HCT116 (cell line): ENCODE results near the gene HOGA1. TPM values are rescaled to one million over a fixed set of nuclear protein-coding genes. Genes with fewer than 3 reads are reported as not detected.

Experiments
- ATAC-seq: fragments of 200-7000 bp; cut with Tn5 transposase; 2 replicates; pipeline ENCODE4 v1.9.1; 2020; ENCODE audit warnings: mild to moderate bottlenecking, moderate library complexity
- BruUV-seq: library from RNA; stranded (reverse); fragments of 400-500 nt; replicated peaks from 2 replicates; lab custom pipeline; 2021; lab: Mats Ljungman, UMichigan
- CTCF ChIA-PET: fragments of 300-600 bp; sonication (Branson Sonifier 250); formaldehyde crosslinking; loops from one replicate; lab custom pipeline; 2021; ENCODE audit warnings: antibody characterized with exemption; lab: Charles Lee
- POLR2A ChIA-PET: fragments of 300-600, 350-600 bp; sonication (Branson Sonifier 250); formaldehyde crosslinking; loops from one replicate; lab custom pipeline; 2021; ENCODE audit warnings: antibody characterized with exemption; lab: Charles Lee
- RAD21 ChIA-PET, 2 experiments: fragments of 300-600 bp; sonication (Branson Sonifier 250); formaldehyde crosslinking; loops; one replicate each; lab custom pipeline; 2023; ENCODE audit warnings: low total read pairs in 2 of 2; ENCODE audit not compliant: uncharacterized antibody in 2 of 2, unreplicated experiment in 2 of 2, low non-redundant PET in 1 of 2; lab: Charles Lee
- DNase-seq: peaks from one replicate; pipeline ENCODE4 v3.0.0-alpha.2; 2010; ENCODE audit warnings: low read depth, low spot score
- H2AFZ ChIP-seq: fragments of 200-600 bp; shearing (Covaris generic), sonication (generic); 2 replicates; pipeline ENCODE4 v1.6.1; 2017; ENCODE audit warnings: low read depth, mixed run types, mixed read lengths, antibody characterized with exemption, low read length; ENCODE audit not compliant: poor library complexity, severe bottlenecking
- H3K27ac ChIP-seq: 2 replicates; pipeline ENCODE4 v1.5.1; 2012; ENCODE audit warnings: low read depth, low read length
- H3K27me3 ChIP-seq: fragments of 200-600 bp; sonication (generic); 2 replicates; pipeline ENCODE4 v1.6.1; 2016; ENCODE audit warnings: mixed run types, low read length, mixed read lengths; ENCODE audit not compliant: insufficient read depth
- H3K36me3 ChIP-seq, 2 experiments: fragments of 200-500 bp in 1 of 2; fragments of 200-600 bp in 1 of 2; sonication (Bioruptor generic) in 1 of 2; sonication (generic) in 1 of 2; 2 replicates each; pipeline versions ENCODE4 v1.5.1 to v1.6.1; 2014 to 2016; ENCODE audit warnings: low read length in 2 of 2, inconsistent platforms in 1 of 2, mixed read lengths in 1 of 2, mixed run types in 1 of 2; ENCODE audit not compliant: insufficient read depth in 2 of 2, control insufficient read depth in 1 of 2
- H3K4me1 ChIP-seq, 2 experiments: fragments of 200-600 bp in 1 of 2; sonication (generic) in 1 of 2; 2 replicates each; pipeline versions ENCODE4 v1.5.1 to v1.6.1; 2012 to 2017; ENCODE audit warnings: low read length in 2 of 2, inconsistent platforms in 1 of 2, mild to moderate bottlenecking in 1 of 2, mixed read lengths in 1 of 2, mixed run types in 1 of 2, moderate library complexity in 1 of 2; ENCODE audit not compliant: insufficient read depth in 2 of 2, control insufficient read depth in 1 of 2
- H3K4me2 ChIP-seq: fragments of 200-600 bp; sonication (generic); 2 replicates; pipeline ENCODE4 v1.6.1; 2017; ENCODE audit warnings: mixed run types, low read length, mixed read lengths
- H3K4me3 ChIP-seq, 2 experiments: fragments of 200-600 bp in 1 of 2; sonication (generic) in 1 of 2; replicated peaks in 1 of 2; 2 replicates each; pipeline ENCODE4 v1.5.1; 2011 to 2016; ENCODE audit warnings: low read length in 2 of 2, control low read depth in 1 of 2, low read depth in 1 of 2, mild to moderate bottlenecking in 1 of 2, mixed read lengths in 1 of 2, mixed run types in 1 of 2
- H3K79me2 ChIP-seq: fragments of 200-600 bp; sonication (generic); 2 replicates; pipeline ENCODE4 v1.6.1; 2017; ENCODE audit warnings: mild to moderate bottlenecking, mixed run types, low read length, moderate library complexity, mixed read lengths; ENCODE audit not compliant: insufficient read depth
- H3K9ac ChIP-seq: fragments of 200-600 bp; sonication (generic); 2 replicates; pipeline ENCODE4 v1.6.1; 2016; ENCODE audit warnings: low read length, mixed read lengths
- H3K9me2 ChIP-seq: fragments of 200-600 bp; sonication (generic), shearing (Covaris generic); 2 replicates; pipeline ENCODE4 v1.6.1; 2017; ENCODE audit warnings: mixed run types, mild to moderate bottlenecking, moderate library complexity; ENCODE audit not compliant: insufficient read depth
- H3K9me3 ChIP-seq, 2 experiments: fragments of 200-500 bp in 1 of 2; fragments of 200-600 bp in 1 of 2; sonication (Bioruptor generic) in 1 of 2; sonication (generic) in 1 of 2; 2 replicates each; pipeline ENCODE4 v1.6.1; 2014 to 2017; ENCODE audit warnings: low read length in 2 of 2, mixed read lengths in 2 of 2, inconsistent platforms in 1 of 2, low read depth in 1 of 2, mild to moderate bottlenecking in 1 of 2, mixed run types in 1 of 2, moderate library complexity in 1 of 2; ENCODE audit not compliant: control insufficient read depth in 1 of 2, insufficient read depth in 1 of 2
- H4K20me1 ChIP-seq: fragments of 200-600 bp; sonication (generic), shearing (Covaris generic); 2 replicates; pipeline ENCODE4 v1.6.1; 2017; ENCODE audit warnings: mixed run types, mild to moderate bottlenecking, moderate library complexity; ENCODE audit not compliant: insufficient read depth
- CBX3 ChIP-seq: IDR thresholded peaks from 2 replicates; pipeline ENCODE4 v1.6.1; 2012; ENCODE audit warnings: low read depth
- CEBPB ChIP-seq: IDR thresholded peaks from 2 replicates; pipeline ENCODE4 v1.6.1; 2012; ENCODE audit warnings: low read depth
- POLR2A ChIP-seq: IDR thresholded peaks from 2 replicates; pipeline ENCODE4 v1.7.0; 2011; ENCODE audit warnings: borderline replicate concordance; ENCODE audit not compliant: insufficient read depth, insufficient read length; ENCODE audit errors: extremely low read depth
- RAD21 ChIP-seq: IDR thresholded peaks from 2 replicates; pipeline ENCODE4 v1.6.1; 2012; ENCODE audit warnings: low read depth, mild to moderate bottlenecking
- SIN3A ChIP-seq: IDR thresholded peaks from 2 replicates; pipeline ENCODE4 v1.6.1; 2012; ENCODE audit warnings: low read depth
- SRF ChIP-seq: IDR thresholded peaks from 2 replicates; pipeline ENCODE4 v1.6.1; 2012; ENCODE audit warnings: low read depth
- YY1 ChIP-seq: IDR thresholded peaks from 2 replicates; pipeline ENCODE4 v1.6.1; 2011; ENCODE audit warnings: low read length, low read depth, moderate library complexity, mild to moderate bottlenecking; ENCODE audit not compliant: insufficient replicate concordance; ENCODE audit errors: extremely low read depth
- intact Hi-C: fragments of 100-400 bp; cut with micrococcal nuclease; formaldehyde crosslinking; loops from 2 replicates; pipeline ENCODE4 v1.10.0; 2022
- total RNA-seq: library from RNA; stranded (reverse); gene quantifications from one replicate; pipeline ENCODE4 v1.2.1, GENCODE V29; 2021; ENCODE audit not compliant: unreplicated experiment
- TF ChIP-seq, protein P1 (sequence below), 3 experiments: fragments of 200-600 bp in 1 of 3; sonication (generic) in 1 of 3; IDR thresholded peaks in 2 of 3; conservative IDR thresholded peaks in 1 of 3; 2 replicates each; pipeline ENCODE4 v1.5.1; 2012 to 2017; ENCODE audit warnings: low read depth in 2 of 3, low read length in 2 of 3, antibody characterized with exemption in 1 of 3, borderline replicate concordance in 1 of 3, control low read depth in 1 of 3, mild to moderate bottlenecking in 1 of 3, mixed read lengths in 1 of 3, mixed run types in 1 of 3, moderate library complexity in 1 of 3; ENCODE audit not compliant: insufficient read depth in 1 of 3
- TF ChIP-seq, protein P2 (sequence below): IDR thresholded peaks from 2 replicates; pipeline ENCODE4 v1.6.1; 2012; ENCODE audit warnings: low read depth
- TF ChIP-seq, protein P3 (sequence below): IDR thresholded peaks from 2 replicates; pipeline ENCODE4 v1.6.1; 2012

The HOGA1 gene
- total RNA-seq, 1 experiment from 2014 or later = 1.6 TPM

DNA sequence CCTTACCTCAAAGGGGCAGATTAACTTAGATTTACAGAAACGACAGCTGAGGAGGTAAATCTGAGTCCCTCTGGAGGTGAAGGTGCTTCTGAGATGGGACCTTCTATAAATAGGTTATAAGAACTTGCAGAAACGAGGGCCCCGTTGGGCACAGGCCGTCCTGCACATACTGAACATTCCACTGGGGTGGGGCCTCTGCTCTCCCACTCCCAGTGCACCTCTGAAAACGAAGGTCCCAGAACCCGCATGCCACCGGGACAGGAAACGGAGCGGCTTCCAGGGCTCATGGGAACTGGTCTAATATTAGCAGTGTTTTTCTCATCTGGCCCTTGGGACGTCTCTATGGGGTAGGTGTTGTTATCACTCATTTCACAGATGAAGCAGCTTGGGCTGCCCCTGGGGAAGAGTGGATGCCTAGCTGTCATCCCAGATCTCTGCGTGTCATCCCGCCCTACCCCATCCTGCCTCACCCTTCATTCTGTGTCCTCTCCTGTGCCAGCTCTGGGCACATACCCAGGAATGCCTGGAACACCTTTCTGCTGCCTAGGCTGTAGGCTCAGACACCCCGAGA, 24.9 kb downstream of the HOGA1 start:
- POLR2A ChIA-PET = no interaction called here
- H3K4me2 ChIP-seq = no peak overlapping the region
- no peak overlapping the region for H2AFZ ChIP-seq
- H3K9me3 ChIP-seq = no peaks in the 10 kb centered on the region
- H4K20me1 ChIP-seq = no peaks in the 10 kb centered on the region
- H3K36me3 ChIP-seq = no peaks in the 10 kb centered on the region
- DNase-seq (no peak), ATAC-seq (no peak)
- H3K9me2 ChIP-seq = no peaks in the 10 kb centered on the region
- H3K79me2 ChIP-seq = no peaks in the 10 kb centered on the region
- intact Hi-C loops = no loop called here
- no peak overlapping the region for H3K4me3 ChIP-seq
- no peak overlapping the region for H3K9ac ChIP-seq
- RAD21 ChIA-PET = interaction anchor here in 1 of 2 experiments (1.3 kb wide), 1 partner anchor 143 kb away, joined by 3 read pairs; no protein-coding TSS in a partner anchor
- H3K27ac ChIP-seq = no peak overlapping the region
- TF ChIP-seq SRF = no peak
- TF ChIP-seq YY1 = no peak
- TF ChIP-seq, protein P1, sequence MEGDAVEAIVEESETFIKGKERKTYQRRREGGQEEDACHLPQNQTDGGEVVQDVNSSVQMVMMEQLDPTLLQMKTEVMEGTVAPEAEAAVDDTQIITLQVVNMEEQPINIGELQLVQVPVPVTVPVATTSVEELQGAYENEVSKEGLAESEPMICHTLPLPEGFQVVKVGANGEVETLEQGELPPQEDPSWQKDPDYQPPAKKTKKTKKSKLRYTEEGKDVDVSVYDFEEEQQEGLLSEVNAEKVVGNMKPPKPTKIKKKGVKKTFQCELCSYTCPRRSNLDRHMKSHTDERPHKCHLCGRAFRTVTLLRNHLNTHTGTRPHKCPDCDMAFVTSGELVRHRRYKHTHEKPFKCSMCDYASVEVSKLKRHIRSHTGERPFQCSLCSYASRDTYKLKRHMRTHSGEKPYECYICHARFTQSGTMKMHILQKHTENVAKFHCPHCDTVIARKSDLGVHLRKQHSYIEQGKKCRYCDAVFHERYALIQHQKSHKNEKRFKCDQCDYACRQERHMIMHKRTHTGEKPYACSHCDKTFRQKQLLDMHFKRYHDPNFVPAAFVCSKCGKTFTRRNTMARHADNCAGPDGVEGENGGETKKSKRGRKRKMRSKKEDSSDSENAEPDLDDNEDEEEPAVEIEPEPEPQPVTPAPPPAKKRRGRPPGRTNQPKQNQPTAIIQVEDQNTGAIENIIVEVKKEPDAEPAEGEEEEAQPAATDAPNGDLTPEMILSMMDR (IDR thresholded peaks at IDR 0.05 in 2 of 3, conservative IDR thresholded peaks at IDR 0.05 in 1 of 3; ENCODE audit: borderline replicate concordance in 1 of 3, insufficient read depth in 1 of 3, low read depth in 2 of 3, low read length in 2 of 3) = no peak
- no peak for TF ChIP-seq POLR2A
- TF ChIP-seq CEBPB = no peak
- TF ChIP-seq SIN3A = no peak
- TF ChIP-seq, protein P2, sequence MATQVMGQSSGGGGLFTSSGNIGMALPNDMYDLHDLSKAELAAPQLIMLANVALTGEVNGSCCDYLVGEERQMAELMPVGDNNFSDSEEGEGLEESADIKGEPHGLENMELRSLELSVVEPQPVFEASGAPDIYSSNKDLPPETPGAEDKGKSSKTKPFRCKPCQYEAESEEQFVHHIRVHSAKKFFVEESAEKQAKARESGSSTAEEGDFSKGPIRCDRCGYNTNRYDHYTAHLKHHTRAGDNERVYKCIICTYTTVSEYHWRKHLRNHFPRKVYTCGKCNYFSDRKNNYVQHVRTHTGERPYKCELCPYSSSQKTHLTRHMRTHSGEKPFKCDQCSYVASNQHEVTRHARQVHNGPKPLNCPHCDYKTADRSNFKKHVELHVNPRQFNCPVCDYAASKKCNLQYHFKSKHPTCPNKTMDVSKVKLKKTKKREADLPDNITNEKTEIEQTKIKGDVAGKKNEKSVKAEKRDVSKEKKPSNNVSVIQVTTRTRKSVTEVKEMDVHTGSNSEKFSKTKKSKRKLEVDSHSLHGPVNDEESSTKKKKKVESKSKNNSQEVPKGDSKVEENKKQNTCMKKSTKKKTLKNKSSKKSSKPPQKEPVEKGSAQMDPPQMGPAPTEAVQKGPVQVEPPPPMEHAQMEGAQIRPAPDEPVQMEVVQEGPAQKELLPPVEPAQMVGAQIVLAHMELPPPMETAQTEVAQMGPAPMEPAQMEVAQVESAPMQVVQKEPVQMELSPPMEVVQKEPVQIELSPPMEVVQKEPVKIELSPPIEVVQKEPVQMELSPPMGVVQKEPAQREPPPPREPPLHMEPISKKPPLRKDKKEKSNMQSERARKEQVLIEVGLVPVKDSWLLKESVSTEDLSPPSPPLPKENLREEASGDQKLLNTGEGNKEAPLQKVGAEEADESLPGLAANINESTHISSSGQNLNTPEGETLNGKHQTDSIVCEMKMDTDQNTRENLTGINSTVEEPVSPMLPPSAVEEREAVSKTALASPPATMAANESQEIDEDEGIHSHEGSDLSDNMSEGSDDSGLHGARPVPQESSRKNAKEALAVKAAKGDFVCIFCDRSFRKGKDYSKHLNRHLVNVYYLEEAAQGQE = no peak
- no peak for TF ChIP-seq RAD21
- TF ChIP-seq CBX3 = no peak
- TF ChIP-seq, protein P3, sequence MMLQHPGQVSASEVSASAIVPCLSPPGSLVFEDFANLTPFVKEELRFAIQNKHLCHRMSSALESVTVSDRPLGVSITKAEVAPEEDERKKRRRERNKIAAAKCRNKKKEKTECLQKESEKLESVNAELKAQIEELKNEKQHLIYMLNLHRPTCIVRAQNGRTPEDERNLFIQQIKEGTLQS = no peak
- CTCF ChIA-PET = no interaction called here
- no TSS peak for BruUV-seq
- peaks cover 3 to 4% of the 10 kb centered on the region in 2 experiments; a peak in 2 of 4 replicates for H3K4me1 ChIP-seq
- H3K27me3 ChIP-seq = no peaks in the 10 kb centered on the region
